Ascending aorta (tissue), 2 donors: Measurements from ENCODE around the gene TICAM1. TPM values are rescaled to one million over a fixed set of nuclear protein-coding genes. Genes with fewer than 3 reads are reported as not detected.
A peak's percentile ranks its signal among the peaks of the same experiment; 100 is the strongest.
"Not testable (repeated sequence)": the region's sequence is repeated elsewhere in the genome, so short reads cannot be mapped to it uniquely, and the experiment has no call there.

Experiments used
- DNase-seq, 2 donors: peaks; one replicate each; pipeline ENCODE4 v3.0.0-alpha.2; 2019; ENCODE audit warnings: low spot score in 2 of 2
- H3K27ac ChIP-seq, 2 donors: fragments of 200-600 bp; sonication (generic); one replicate each; pipeline ENCODE4 v1.5.1; 2016 to 2017; ENCODE audit warnings: mild to moderate bottlenecking in 1 of 2
- H3K27me3 ChIP-seq: fragments of 200-600 bp; sonication (generic); one replicate; pipeline ENCODE4 v1.5.1; 2017
- H3K36me3 ChIP-seq, 2 donors: fragments of 200-600 bp; sonication (generic); one replicate each; pipeline ENCODE4 v1.5.1; 2016
- H3K4me1 ChIP-seq, 2 donors: fragments of 200-600 bp; sonication (generic); one replicate each; pipeline ENCODE4 v1.5.1; 2016 to 2017; ENCODE audit warnings: mild to moderate bottlenecking in 1 of 2
- H3K4me3 ChIP-seq, 2 donors: fragments of 200-600 bp; sonication (generic); one replicate each; pipeline ENCODE4 v1.5.1; 2016 to 2017; ENCODE audit warnings: mild to moderate bottlenecking in 1 of 2
- H3K9me3 ChIP-seq, 2 donors: fragments of 200-600 bp; sonication (generic); one replicate each; pipeline ENCODE4 v1.5.1; 2016
- CTCF ChIP-seq, 3 experiments: fragments of 200-600 bp in 2 of 3; fragments of 450-650 bp in 1 of 3; sonication (generic) in 2 of 3; IDR thresholded peaks; one replicate each; pipeline ENCODE4 v1.5.1; 2016 to 2019; ENCODE audit warnings: antibody characterized with exemption in 3 of 3, mild to moderate bottlenecking in 1 of 3, moderate library complexity in 1 of 3
- intact Hi-C: fragments of 100-400 bp; cut with DNase I; formaldehyde crosslinking; loops from one replicate; pipeline ENCODE4 v1.15.1; 2023
- total RNA-seq: library from RNA; depleted of rRNA; stranded (reverse); fragments of >200 nt; gene quantifications from one replicate; pipeline ENCODE4 v1.1.0, GENCODE V29; 2016

TICAM1 gene
- total RNA-seq, 1 donor from 2014 or later: 20.3 TPM

- intact Hi-C loops: no loop called here
- Histone ChIP-seq H3K27ac (no peak overlapping the region), H3K9me3 (no peaks in the 10 kb centered on the region), H3K4me3 (no peak overlapping the region), H3K27me3 (no peaks in the 10 kb centered on the region), H3K4me1 (no peaks in the 10 kb centered on the region), H3K36me3 (peaks cover 5 to 19% of the 10 kb centered on the region in 2 donors)
- no peak for DNase-seq
- TF ChIP-seq CTCF (IDR thresholded peaks at IDR 0.05): no peak
Observed at GRCh38 chr19:4823577-4823976, 7.9 kb downstream of the TICAM1 start.

DNA sequence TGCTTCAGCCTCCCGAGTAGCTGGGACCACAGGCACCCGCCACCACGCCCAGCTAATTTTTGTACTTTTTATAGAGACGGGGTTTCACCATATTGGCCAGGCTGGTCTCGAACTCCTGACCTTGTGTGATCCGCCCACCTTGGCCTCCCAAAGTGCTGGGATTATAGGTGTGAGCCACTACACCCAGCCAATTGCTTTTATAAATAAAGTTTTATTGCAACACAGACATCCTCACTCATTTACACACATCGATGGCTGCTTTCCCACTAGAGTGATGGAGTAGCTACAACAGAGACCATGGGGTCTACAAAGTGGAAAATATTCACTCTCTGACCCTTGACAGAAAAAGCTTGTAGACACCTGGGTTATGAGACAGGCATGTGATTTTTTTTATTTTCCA is 9.2 kb downstream of the TICAM1 start:
- H3K9me3 ChIP-seq, intact Hi-C loops, H3K4me3 ChIP-seq, H3K27me3 ChIP-seq, DNase-seq, H3K4me1 ChIP-seq, H3K27ac ChIP-seq: not testable (repeated sequence)
- H3K36me3 ChIP-seq: peaks cover 17 to 31% of the 10 kb centered on the region in 2 donors

GRCh38 chr19:4821265-4821664 is 10.2 kb downstream of the TICAM1 start:
- H3K4me3 ChIP-seq: no peak overlapping the region

GRCh38 chr19:4817467-4818277 is 13.8 kb downstream of the TICAM1 start:
- TF ChIP-seq CTCF (IDR thresholded peaks at IDR 0.05): no peak
- Histone ChIP-seq H3K36me3 (peaks cover 23 to 40% of the 10 kb centered on the region in 2 donors), H3K27ac (no peak overlapping the region), H3K4me3 (no peak overlapping the region), H3K27me3 (no peaks in the 10 kb centered on the region), H3K4me1 (peaks cover 10 to 15% of the 10 kb centered on the region in 2 donors), H3K9me3 (no peaks in the 10 kb centered on the region)
- intact Hi-C loops: loop anchor here (5.0 kb wide), 1 partner anchor 150 kb away; the partner anchor contains the start of gene KDM4B
- DNase-seq: no peak

More at GRCh38 chr19:4821265-4821664, 10.2 kb downstream of the TICAM1 start:
- intact Hi-C loops: no loop called here
- DNase-seq: no peak
- peaks cover 26 to 42% of the 10 kb centered on the region in 2 donors for H3K36me3 ChIP-seq
- H3K4me1 ChIP-seq: no peaks in the 10 kb centered on the region
- H3K27ac ChIP-seq: no peak overlapping the region
- H3K27me3 ChIP-seq: no peaks in the 10 kb centered on the region
- no peaks in the 10 kb centered on the region for H3K9me3 ChIP-seq
- no peak for TF ChIP-seq CTCF (IDR thresholded peaks at IDR 0.05)

DNA sequence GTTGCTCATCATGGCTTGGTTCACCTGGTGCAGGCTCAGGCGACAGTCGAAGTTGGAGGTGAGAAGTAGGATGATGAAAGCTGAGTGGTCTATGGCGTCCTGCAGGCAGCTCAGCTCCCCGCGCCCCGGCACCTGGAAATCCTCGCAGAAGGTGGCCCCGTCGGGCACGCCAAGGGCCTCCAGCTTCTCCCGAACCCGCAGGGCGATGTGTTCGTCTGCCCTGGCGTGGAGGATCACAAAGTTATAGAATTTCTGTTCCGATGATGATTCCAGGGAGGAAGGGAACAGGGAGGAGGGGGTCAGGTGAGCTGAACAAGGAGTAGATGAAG is 14.6 kb downstream of the TICAM1 start:
- no peak overlapping the region for H3K27ac ChIP-seq
- H3K4me1 ChIP-seq: peaks cover 10 to 22% of the 10 kb centered on the region in 2 donors
- no peak overlapping the region for H3K4me3 ChIP-seq
- TF ChIP-seq CTCF (IDR thresholded peaks at IDR 0.05): no peak
- H3K27me3 ChIP-seq: no peaks in the 10 kb centered on the region
- H3K36me3 ChIP-seq: peaks cover 23 to 40% of the 10 kb centered on the region in 2 donors
- no peaks in the 10 kb centered on the region for H3K9me3 ChIP-seq
- DNase-seq: no peak
- intact Hi-C loops: loop anchor here (5.0 kb wide), 1 partner anchor 150 kb away; the partner anchor contains the start of gene KDM4B

GRCh38 chr19:4816202-4816949 is 15.1 kb downstream of the TICAM1 start:
- DNase-seq: no peak
- intact Hi-C loops: loop anchor here (5.0 kb wide), 1 partner anchor 151 kb away; the partner anchor contains the start of gene KDM4B
- no peaks in the 10 kb centered on the region for H3K27me3 ChIP-seq
- TF ChIP-seq CTCF (IDR thresholded peaks at IDR 0.05): no peak
- no peak overlapping the region for H3K4me3 ChIP-seq
- H3K27ac ChIP-seq: peak overlapping the region; percentile 28 to 56
- H3K36me3 ChIP-seq: peaks cover 23 to 40% of the 10 kb centered on the region in 2 donors
- no peaks in the 10 kb centered on the region for H3K9me3 ChIP-seq
- H3K4me1 ChIP-seq: peaks cover 10 to 27% of the 10 kb centered on the region in 2 donors
